SH-SY5Y (cell line): ENCODE measurements around the gene RTCA.

Source experiments
- GATA2 ChIP-seq: IDR thresholded peaks from 2 replicates; pipeline ENCODE4 v1.6.1; 2011; ENCODE audit warnings: mild to moderate bottlenecking, low read depth, low read length
- GATA3 ChIP-seq: IDR thresholded peaks from 2 replicates; pipeline ENCODE4 v1.6.1; 2011; ENCODE audit warnings: low read depth, mild to moderate bottlenecking, low read length, moderate library complexity

The RTCA gene

DNA sequence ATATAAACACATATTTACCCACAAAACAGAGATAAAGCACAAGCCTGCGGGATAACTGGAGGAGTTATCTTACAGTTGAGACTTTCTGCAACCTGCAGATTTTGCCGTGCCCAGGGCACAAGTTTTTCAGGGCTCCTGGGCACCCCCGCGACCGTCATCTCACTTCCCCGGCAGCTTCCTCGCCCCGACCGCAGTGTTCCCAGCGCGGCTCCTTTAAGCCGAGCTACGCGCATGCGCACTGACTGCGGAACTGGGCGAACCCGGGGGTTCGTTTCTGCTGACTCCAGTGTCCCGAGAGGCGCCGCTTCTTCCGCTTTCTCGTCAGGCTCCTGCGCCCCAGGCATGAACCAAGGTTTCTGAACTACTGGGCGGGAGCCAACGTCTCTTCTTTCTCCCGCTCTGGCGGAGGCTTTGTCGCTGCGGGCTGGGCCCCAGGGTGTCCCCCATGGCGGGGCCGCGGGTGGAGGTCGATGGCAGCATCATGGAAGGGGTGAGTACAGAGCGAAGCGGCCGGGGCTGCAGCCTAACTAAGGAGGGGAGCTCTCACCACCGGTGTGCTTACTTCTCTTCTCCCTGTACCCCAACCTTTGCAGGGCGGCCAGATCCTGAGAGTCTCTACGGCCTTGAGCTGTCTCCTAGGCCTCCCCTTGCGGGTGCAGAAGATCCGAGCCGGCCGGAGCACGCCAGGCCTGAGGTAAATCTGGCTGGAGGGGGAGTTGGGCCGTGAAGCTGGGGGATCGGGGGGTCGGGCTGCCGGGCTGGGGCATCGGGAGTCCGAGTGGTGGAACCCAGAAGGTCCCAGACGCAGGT, at the start of gene RTCA:
RTCA (plus strand) TSS at position 286 of the 810 bp plus-strand sequence; CDS start at position 446, 160 bp downstream.
- TF ChIP-seq GATA2 (no peak), GATA3 (no peak)

DNA sequence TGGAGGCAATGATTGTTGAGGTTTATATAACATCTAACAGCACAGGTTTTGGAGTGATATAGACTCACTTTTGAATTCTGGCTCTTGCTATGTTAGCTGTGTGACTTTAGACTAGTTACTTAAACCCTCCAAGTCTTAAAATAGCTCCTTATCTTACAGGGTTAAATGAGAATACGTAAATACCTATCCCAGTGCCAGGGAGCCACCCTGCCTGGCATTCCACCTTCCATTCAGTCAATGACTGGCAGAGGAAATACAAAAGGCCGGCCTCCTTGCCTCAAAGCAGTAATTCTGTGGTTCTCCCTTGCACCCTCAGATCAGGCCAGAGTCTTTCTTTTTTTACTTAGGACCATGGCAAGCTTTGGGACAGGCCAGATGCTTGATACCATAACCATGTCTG, 48.2 kb upstream of the RTCA start:
- TF ChIP-seq GATA3 (no peak), GATA2 (no peak)

DNA sequence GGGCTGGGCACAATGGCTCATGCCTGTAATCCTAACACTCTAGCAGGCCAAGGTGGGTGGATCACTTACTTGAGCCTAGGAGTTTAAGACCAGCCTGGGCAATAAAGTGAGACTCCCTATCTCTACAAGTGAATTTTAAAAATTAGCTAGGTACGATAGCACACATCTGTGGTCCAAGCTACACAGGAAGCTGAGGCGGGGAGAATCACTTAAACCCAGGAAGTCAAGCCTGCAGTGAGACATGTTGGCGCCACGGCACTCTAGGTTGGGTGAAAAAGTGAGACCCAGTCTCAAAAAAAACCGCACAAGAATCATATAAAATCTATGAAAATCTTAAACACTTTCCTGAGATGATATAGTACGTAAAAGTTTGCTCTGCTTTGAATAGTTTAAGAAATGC, 46.6 kb upstream of the RTCA start:
- TF ChIP-seq GATA3 (no peak), GATA2 (no peak)

DNA sequence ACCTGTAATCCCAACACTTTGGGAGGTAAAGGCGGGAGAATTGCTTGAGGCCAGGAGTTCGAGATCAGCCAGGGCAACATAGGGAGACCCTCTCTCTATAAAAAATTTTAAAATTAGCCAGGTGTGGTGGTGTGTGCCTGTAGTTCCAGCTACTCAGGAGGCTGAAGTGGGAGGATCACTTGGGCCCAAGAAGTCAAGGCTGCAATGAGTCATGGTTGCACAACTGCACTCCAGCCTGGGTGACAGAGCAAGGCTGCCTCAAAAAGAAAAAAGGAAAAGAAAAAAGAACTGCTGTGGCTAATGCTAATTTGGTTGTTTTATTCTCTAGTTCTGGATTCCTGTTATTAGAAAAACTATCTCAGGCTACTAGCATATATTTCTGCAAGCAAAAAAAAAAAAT, 46.1 kb upstream of the RTCA start:
- TF ChIP-seq GATA2 (no peak), GATA3 (no peak)

- no peak for TF ChIP-seq GATA2
These were observed 43.6 kb upstream of the RTCA start for GRCh38 chr1:100222428-100222827.

GRCh38 chr1:100229681-100230443, 36.2 kb upstream of the RTCA start:
- TF ChIP-seq GATA3 (no peak), GATA2 (no peak)

DNA sequence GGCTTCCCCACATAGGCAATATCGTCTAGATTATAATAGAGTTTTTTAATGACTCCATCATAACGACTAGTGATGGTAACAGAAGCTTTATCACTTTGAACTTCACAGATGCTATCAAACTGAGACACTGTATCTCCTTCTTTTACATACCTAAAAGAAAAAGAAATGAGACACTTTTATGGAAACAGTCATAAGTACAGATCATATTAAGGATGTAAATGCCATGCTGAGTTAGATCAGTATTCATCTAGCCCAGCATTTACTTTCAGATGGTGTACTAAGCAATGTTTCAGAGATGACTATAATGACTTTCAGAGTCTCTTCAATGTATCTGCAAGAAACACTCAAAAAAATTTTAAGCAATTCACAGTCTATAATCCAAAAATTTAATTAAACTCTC, 35.3 kb upstream of the RTCA start:
- TF ChIP-seq GATA2 (no peak), GATA3 (no peak)

GRCh38 chr1:100231721-100232120, 34.3 kb upstream of the RTCA start:
- TF ChIP-seq GATA2 = no peak
- TF ChIP-seq GATA3 = no peak

- no peak for TF ChIP-seq GATA3
- TF ChIP-seq GATA2 = no peak
These were observed 33.9 kb upstream of the RTCA start for GRCh38 chr1:100232156-100232555.

DNA sequence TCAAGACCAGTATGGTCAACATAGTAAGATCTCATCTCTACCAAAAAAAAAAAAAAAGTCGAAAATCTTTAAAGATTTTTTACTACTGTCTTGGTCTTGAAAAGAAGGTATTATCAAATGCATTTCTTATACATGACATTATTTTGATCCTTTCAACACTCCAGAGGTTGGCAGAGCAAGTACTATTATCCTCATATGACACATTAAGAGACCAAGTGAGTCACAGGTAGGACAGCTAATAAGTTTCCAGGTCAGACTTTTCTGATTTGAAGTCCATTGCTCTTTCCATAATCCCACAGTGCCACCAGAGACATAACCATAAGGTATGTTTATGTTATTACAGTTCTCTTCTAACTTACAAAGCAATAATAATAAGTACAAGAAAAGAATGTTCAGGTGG, 31.6 kb upstream of the RTCA start:
- TF ChIP-seq GATA3 = no peak

GRCh38 chr1:100237091-100237490, 28.9 kb upstream of the RTCA start:
- TF ChIP-seq GATA3 (no peak), GATA2 (no peak)

DNA sequence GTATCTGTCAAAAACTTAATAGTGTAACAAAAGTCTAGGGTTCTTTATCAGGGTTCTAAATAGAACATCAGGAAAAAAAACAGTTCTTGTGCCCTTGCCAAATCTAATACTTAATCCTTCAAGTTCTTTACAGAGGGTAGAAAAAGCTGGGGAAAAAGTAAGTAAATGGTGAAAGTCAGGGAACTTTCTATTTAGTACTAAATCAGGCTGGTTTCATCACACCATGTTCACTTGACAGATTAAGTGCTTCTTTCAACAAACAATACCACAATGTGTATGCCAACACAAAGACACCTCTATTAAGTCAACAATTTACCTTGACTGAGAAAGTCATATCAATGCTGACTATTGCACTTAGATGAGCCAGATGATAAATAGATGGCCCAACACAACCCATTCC, 26.1 kb upstream of the RTCA start:
- TF ChIP-seq GATA2 (no peak), GATA3 (no peak)

- TF ChIP-seq GATA3 (no peak), GATA2 (no peak)
These were observed 25.4 kb upstream of the RTCA start for GRCh38 chr1:100240631-100241030.

GRCh38 chr1:100246738-100247137, 19.3 kb upstream of the RTCA start:
- no peak for TF ChIP-seq GATA3
- no peak for TF ChIP-seq GATA2

DNA sequence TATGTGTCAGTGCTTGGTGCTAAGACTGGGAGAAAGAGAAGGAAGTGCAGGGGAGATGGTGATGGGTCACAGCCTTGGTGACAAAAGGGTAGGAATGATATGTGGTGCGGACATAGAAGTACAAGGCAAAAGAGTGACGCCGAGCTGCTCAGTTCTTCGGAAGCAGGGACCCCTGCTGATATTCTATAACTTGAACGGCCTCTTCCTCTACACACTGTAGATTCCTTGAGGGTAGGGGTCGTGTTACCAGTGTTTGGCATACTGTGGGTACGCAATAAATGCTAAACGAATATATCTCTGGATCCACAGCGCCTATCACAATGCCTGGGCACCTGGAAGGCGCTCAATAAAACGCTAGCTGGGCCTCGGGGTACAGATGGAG, 16.9 kb upstream of the RTCA start:
- TF ChIP-seq GATA2 = no peak
- TF ChIP-seq GATA3 = no peak
